Calu3 (cell line): ENCODE data around the gene EPHA8. TPM values are rescaled to one million over a fixed set of nuclear protein-coding genes. Genes with fewer than 3 reads are reported as not detected.

Source experiments
- BruUV-seq: library from RNA; stranded (reverse); fragments of 400-500 nt; replicated peaks from 2 replicates; lab custom pipeline; 2021; lab: Mats Ljungman, UMichigan
- CTCF ChIA-PET: fragments of 300-600 bp; sonication (Branson Sonifier 250); formaldehyde crosslinking; loops from one replicate; lab custom pipeline; 2022; ENCODE audit warnings: antibody characterized with exemption; lab: Charles Lee
- DNase-seq: peaks from one replicate; pipeline ENCODE4 v3.0.0; 2022
- H3K27ac Mint-ChIP-seq: one replicate; pipeline ENCODE4 v1.8.0; 2022; ENCODE audit warnings: mixed read lengths; ENCODE audit not compliant: unreplicated experiment
- H3K27me3 Mint-ChIP-seq: one replicate; pipeline ENCODE4 v1.8.0; 2022; ENCODE audit warnings: mixed read lengths; ENCODE audit not compliant: unreplicated experiment
- H3K36me3 Mint-ChIP-seq: one replicate; pipeline ENCODE4 v1.8.0; 2022; ENCODE audit warnings: mild to moderate bottlenecking, moderate library complexity, mixed read lengths; ENCODE audit not compliant: insufficient read depth, unreplicated experiment
- H3K4me1 Mint-ChIP-seq: one replicate; pipeline ENCODE4 v1.8.0; 2022; ENCODE audit warnings: mild to moderate bottlenecking, low read depth, mixed read lengths; ENCODE audit not compliant: unreplicated experiment
- H3K4me3 Mint-ChIP-seq: one replicate; pipeline ENCODE4 v1.8.0; 2022; ENCODE audit warnings: mild to moderate bottlenecking, low read depth, moderate library complexity, mixed read lengths; ENCODE audit not compliant: unreplicated experiment
- H3K9me3 Mint-ChIP-seq: one replicate; pipeline ENCODE4 v1.8.0; 2022; ENCODE audit warnings: low read depth, mixed read lengths; ENCODE audit not compliant: unreplicated experiment
- CTCF ChIP-seq: fragments of 200-600 bp; IDR thresholded peaks from one replicate; pipeline ENCODE4 v1.8.0; 2022; ENCODE audit warnings: antibody characterized with exemption; ENCODE audit not compliant: unreplicated experiment
- intact Hi-C: fragments of 100-400 bp; cut with micrococcal nuclease; formaldehyde crosslinking; loops from one replicate; pipeline ENCODE4 v1.10.0; 2022; ENCODE audit not compliant: unreplicated experiment
- total RNA-seq: library from RNA; stranded (reverse); gene quantifications from 2 replicates; pipeline ENCODE4 v1.2.3, GENCODE V29; 2022

The EPHA8 gene
- total RNA-seq, 1 experiment from 2014 or later, result not detected

GRCh38 chr1:22636353-22636752, 73.1 kb downstream of the EPHA8 start, which contains the start of gene C1QA:
Gene C1QA, plus strand, starts transcription at chr1:22636628. Its CDS starts 989 bp downstream, at chr1:22637617.
- CTCF ChIA-PET, result no interaction called here
- no peak within 1 kb of the TSS for H3K27ac Mint-ChIP-seq

GRCh38 chr1:22636927-22637326, 73.6 kb downstream of the EPHA8 start:
- no TSS peak for BruUV-seq
- Mint-ChIP-seq H3K9me3 (no peaks in the 10 kb centered on the region), H3K36me3 (no peaks in the 10 kb centered on the region), H3K27ac (no peak overlapping the region), H3K27me3 (peaks cover 40% of the 10 kb centered on the region), H3K4me3 (no peak overlapping the region), H3K4me1 (no peaks in the 10 kb centered on the region)
- CTCF ChIA-PET, result interaction anchor here (0.6 kb wide), 2 partner anchors 222 to 422 kb away, joined by 3 to 4 read pairs; no protein-coding TSS in a partner anchor
- DNase-seq, result no peak
- intact Hi-C loops, result no loop called here
- TF ChIP-seq CTCF, result no peak

More at GRCh38 chr1:22636353-22636752, 73.1 kb downstream of the EPHA8 start, which contains the start of gene C1QA:
- no TSS peak for BruUV-seq
- H3K4me1 Mint-ChIP-seq, result no peaks in the 10 kb centered on the region
- no peaks in the 10 kb centered on the region for H3K9me3 Mint-ChIP-seq
- H3K27me3 Mint-ChIP-seq, result peaks cover 40% of the 10 kb centered on the region
- intact Hi-C loops, result no loop called here
- H3K4me3 Mint-ChIP-seq, result no peak within 1 kb of the TSS
- no peak for TF ChIP-seq CTCF
- no peak for DNase-seq
- no peaks in the 10 kb centered on the region for H3K36me3 Mint-ChIP-seq

- no peak for TF ChIP-seq CTCF
- no peak overlapping the region for H3K27ac Mint-ChIP-seq
- DNase-seq, result no peak
- H3K27me3 Mint-ChIP-seq, result peaks cover 38% of the 10 kb centered on the region
- H3K9me3 Mint-ChIP-seq, result no peaks in the 10 kb centered on the region
- H3K4me3 Mint-ChIP-seq, result no peak overlapping the region
- intact Hi-C loops, result no loop called here
- BruUV-seq, result no TSS peak
- no peaks in the 10 kb centered on the region for H3K4me1 Mint-ChIP-seq
- CTCF ChIA-PET, result no interaction called here
- H3K36me3 Mint-ChIP-seq, result no peaks in the 10 kb centered on the region
These were observed 74.7 kb downstream of the EPHA8 start for GRCh38 chr1:22637907-22638445.

- no peak for DNase-seq
- intact Hi-C loops, result no loop called here
- Mint-ChIP-seq H3K27me3 (peaks cover 32% of the 10 kb centered on the region), H3K4me3 (no peak overlapping the region), H3K9me3 (no peaks in the 10 kb centered on the region), H3K36me3 (no peaks in the 10 kb centered on the region), H3K4me1 (no peaks in the 10 kb centered on the region), H3K27ac (no peak overlapping the region)
- CTCF ChIA-PET, result no interaction called here
- TF ChIP-seq CTCF, result no peak
- BruUV-seq, result no TSS peak
These were observed 75.4 kb downstream of the EPHA8 start for GRCh38 chr1:22638476-22639234.
